Aorta (tissue), 5 donors: ENCODE measurements around the gene INF2. TPM values are rescaled to one million over a fixed set of nuclear protein-coding genes. Genes with fewer than 3 reads are reported as not detected.

Experiments
- ATAC-seq: fragments of 200-7000 bp; cut with Tn5 transposase; one replicate; pipeline ENCODE4 v1.9.1; 2022; ENCODE audit warnings: moderate library complexity; ENCODE audit not compliant: low FRiP score
- DNase-seq, 2 donors: peaks; one replicate each; pipeline ENCODE4 v3.0.0-alpha.2; 2020
- H3K27ac ChIP-seq, 2 donors: one replicate each; pipeline ENCODE4 v1.5.1; 2013; ENCODE audit warnings: low read length in 2 of 2, mild to moderate bottlenecking in 2 of 2, moderate library complexity in 2 of 2, control low read depth in 1 of 2, inconsistent platforms in 1 of 2, low read depth in 1 of 2
- H3K27me3 ChIP-seq, 2 donors: one replicate each; pipeline ENCODE4 v1.6.1; 2013; ENCODE audit warnings: control low read depth in 1 of 2, low read length in 1 of 2, mild to moderate bottlenecking in 1 of 2, moderate library complexity in 1 of 2; ENCODE audit not compliant: insufficient read depth in 2 of 2, control insufficient read depth in 1 of 2
- H3K36me3 ChIP-seq, 2 donors: one replicate each; pipeline ENCODE4 v1.6.1; 2013; ENCODE audit warnings: control low read depth in 1 of 2, low read length in 1 of 2, mild to moderate bottlenecking in 1 of 2; ENCODE audit not compliant: insufficient read depth in 2 of 2, control insufficient read depth in 1 of 2
- H3K4me1 ChIP-seq, 2 donors: one replicate each; pipeline ENCODE4 v1.6.1; 2013; ENCODE audit warnings: low read length in 2 of 2, control low read depth in 1 of 2, mild to moderate bottlenecking in 1 of 2, moderate library complexity in 1 of 2; ENCODE audit not compliant: insufficient read depth in 2 of 2, control insufficient read depth in 1 of 2
- H3K4me3 ChIP-seq, 2 donors: one replicate each; pipeline ENCODE4 v1.5.1; 2013; ENCODE audit warnings: low read length in 2 of 2, control low read depth in 1 of 2, mild to moderate bottlenecking in 1 of 2
- H3K9me3 ChIP-seq: one replicate; pipeline ENCODE4 v1.6.1; 2013; ENCODE audit warnings: mild to moderate bottlenecking, low read length; ENCODE audit not compliant: control insufficient read depth
- WGBS, 2 donors: extraction: QIAGEN DNeasy Blood & Tissue Kit; methylation state at CpG; one replicate each; pipeline ENCODE4 v1.1.7; 2013; 5-methylcytosine and 5-hydroxymethylcytosine counted together
- intact Hi-C, 2 donors: fragments of 100-400 bp; cut with DNase I; formaldehyde crosslinking; loops; one replicate each; pipeline versions ENCODE4 v1.14.2 to v1.15.0; 2022
- polyA plus RNA-seq, 2 donors: library from polyadenylated mRNA; stranded (reverse); fragments of 200-250 nt; gene quantifications; one replicate each; pipeline ENCODE4 v1.2.3, GENCODE V29; 2013
- total RNA-seq, 2 donors: library from RNA; stranded (reverse); fragmentation: NEBNext Ultra II Directional; extraction: Animal tissue kit (Norgen Biotek cat#: 25700); gene quantifications; one replicate each; pipeline ENCODE4 v1.2.1, GENCODE V29; 2021
- donor health status: healthy with polysubstance abuse.
- donor health status: Bipolar disorder and iron deficiency.
- donor health status: DM: no; HTN: no; CAD: no.
- donor health status: DM: no; HTN: no; CAD: no.
- donor health status: DM: yes; HTN: yes; CAD: no.

Gene INF2
- total and polyA plus RNA-seq, 4 donors = 31.9 to 185 (median 93.2) TPM

DNA sequence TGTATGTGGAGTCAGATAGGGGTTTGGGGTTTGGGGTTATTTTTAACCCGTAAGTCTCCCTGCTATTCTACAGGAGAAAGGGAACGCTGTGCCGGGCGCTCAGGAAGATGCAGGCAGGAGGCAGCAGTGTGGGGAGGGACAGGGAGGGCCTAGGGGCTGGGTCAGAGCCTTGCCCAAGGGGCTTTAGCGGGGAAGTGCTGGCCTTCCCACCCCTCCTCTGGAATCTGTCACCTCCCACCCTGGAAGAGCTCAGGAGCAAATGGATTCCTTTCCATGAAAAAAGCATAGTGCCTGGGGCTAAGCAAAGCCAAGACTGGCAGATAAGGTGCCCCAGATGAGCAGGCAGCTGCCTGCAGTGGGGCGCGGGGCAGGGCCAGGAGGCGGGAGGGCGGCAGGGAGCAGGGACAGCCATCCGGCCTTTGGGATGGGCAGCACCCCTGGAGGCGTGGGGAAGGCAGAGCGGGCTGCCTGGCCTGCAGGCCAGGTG lies 7.3 kb upstream of the INF2 start:
- Histone ChIP-seq H3K4me3 (no peak overlapping the region), H3K27ac (peak overlapping the region; percentile 23 to 73), H3K27me3 (no peaks in the 10 kb centered on the region), H3K4me1 (no peaks in the 10 kb centered on the region), H3K36me3 (no peaks in the 10 kb centered on the region), H3K9me3 (no peaks in the 10 kb centered on the region)
- intact Hi-C loops = no loop called here
- DNase-seq = no peak
- whole genome bisulfite sequencing, 2 donors = 37 to 40% methylated on average over 12 of the region's 12 CpGs
- ATAC-seq = no peak

GRCh38 chr14:104683653-104684448 lies 5.6 kb upstream of the INF2 start:
- H3K4me1 ChIP-seq = no peaks in the 10 kb centered on the region
- no peaks in the 10 kb centered on the region for H3K36me3 ChIP-seq
- H3K9me3 ChIP-seq = no peaks in the 10 kb centered on the region
- H3K27ac ChIP-seq = no peak overlapping the region
- WGBS, 2 donors = 87 to 93% methylated on average over 22 of the region's 22 CpGs
- H3K4me3 ChIP-seq = no peak overlapping the region
- DNase-seq (no peak), ATAC-seq (no peak)
- intact Hi-C loops = no loop called here
- H3K27me3 ChIP-seq = no peaks in the 10 kb centered on the region

GRCh38 chr14:104684449-104684821 lies 5.0 kb upstream of the INF2 start:
- WGBS, 2 donors = 93 to 95% methylated on average over 10 of the region's 10 CpGs

DNA sequence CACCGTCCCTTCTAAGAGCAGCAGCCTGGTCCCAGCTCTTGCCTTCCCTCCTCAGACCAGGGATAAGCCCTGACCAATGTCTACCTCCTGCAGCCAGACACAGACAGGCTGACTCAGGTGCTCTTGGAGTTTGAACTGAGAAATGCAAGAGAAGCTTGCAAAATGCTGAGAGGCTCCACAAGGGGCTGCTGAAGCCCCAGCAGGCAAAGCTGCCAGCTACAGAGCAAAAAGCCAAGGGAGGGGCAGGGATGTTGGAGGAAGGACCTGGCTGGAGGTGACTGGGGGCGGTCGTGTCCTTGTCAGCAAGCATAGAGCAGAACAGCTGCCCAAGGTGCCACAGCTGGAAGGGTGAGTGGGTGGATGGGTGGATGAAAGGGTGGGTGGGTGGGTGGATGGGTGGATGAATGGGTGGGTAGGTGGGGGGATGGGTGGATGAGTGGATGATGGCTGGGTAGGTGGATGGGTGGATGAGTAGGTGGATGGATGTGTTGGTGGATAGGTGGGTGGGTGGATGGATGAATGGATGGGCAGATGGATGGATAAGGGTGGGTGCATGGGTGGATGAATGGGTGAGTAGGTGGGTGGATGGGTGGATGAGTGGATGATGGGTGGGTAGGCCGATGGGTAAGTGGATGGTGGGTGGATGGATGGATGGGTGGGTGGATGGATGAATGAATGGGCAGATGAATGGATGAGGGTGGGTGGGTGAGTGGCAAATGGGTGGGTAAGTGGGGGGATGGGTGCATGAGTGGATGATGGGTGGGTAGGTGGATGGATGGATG lies 4.0 kb upstream of the INF2 start:
- Histone ChIP-seq H3K4me1 (no peaks in the 10 kb centered on the region), H3K27ac (no peak overlapping the region), H3K9me3 (no peaks in the 10 kb centered on the region), H3K27me3 (no peaks in the 10 kb centered on the region), H3K36me3 (no peaks in the 10 kb centered on the region), H3K4me3 (no peak overlapping the region)
- ATAC-seq (no peak), DNase-seq (no peak)
- WGBS, 2 donors = 91 to 93% methylated on average over 4 of the region's 4 CpGs
- intact Hi-C loops = loop anchor here in 1 of 2 donors (5.0 kb wide), 2 partner anchors 37 to 617 kb away; partner anchors contain the start of genes ADSS1 and BRF1

More at GRCh38 chr14:104684449-104684821, 5.0 kb upstream of the INF2 start:
- intact Hi-C loops = no loop called here
- Histone ChIP-seq H3K9me3 (no peaks in the 10 kb centered on the region), H3K4me3 (no peak overlapping the region), H3K27me3 (no peaks in the 10 kb centered on the region), H3K36me3 (no peaks in the 10 kb centered on the region), H3K4me1 (no peaks in the 10 kb centered on the region), H3K27ac (no peak overlapping the region)
- DNase-seq (no peak), ATAC-seq (no peak)

- H3K36me3 ChIP-seq = no peaks in the 10 kb centered on the region
- no peaks in the 10 kb centered on the region for H3K9me3 ChIP-seq
- ATAC-seq (no peak), DNase-seq (no peak)
- no peaks in the 10 kb centered on the region for H3K27me3 ChIP-seq
- no peaks in the 10 kb centered on the region for H3K4me1 ChIP-seq
- intact Hi-C loops = loop anchor here in 1 of 2 donors (5.0 kb wide), 2 partner anchors 36 to 616 kb away; partner anchors contain the start of genes ADSS1 and BRF1
- WGBS, 2 donors = 97 to 98% methylated on average over 2 of the region's 2 CpGs
- H3K4me3 ChIP-seq = no peak overlapping the region
- no peak overlapping the region for H3K27ac ChIP-seq
Observed at GRCh38 chr14:104685998-104686610, 3.3 kb upstream of the INF2 start.

DNA sequence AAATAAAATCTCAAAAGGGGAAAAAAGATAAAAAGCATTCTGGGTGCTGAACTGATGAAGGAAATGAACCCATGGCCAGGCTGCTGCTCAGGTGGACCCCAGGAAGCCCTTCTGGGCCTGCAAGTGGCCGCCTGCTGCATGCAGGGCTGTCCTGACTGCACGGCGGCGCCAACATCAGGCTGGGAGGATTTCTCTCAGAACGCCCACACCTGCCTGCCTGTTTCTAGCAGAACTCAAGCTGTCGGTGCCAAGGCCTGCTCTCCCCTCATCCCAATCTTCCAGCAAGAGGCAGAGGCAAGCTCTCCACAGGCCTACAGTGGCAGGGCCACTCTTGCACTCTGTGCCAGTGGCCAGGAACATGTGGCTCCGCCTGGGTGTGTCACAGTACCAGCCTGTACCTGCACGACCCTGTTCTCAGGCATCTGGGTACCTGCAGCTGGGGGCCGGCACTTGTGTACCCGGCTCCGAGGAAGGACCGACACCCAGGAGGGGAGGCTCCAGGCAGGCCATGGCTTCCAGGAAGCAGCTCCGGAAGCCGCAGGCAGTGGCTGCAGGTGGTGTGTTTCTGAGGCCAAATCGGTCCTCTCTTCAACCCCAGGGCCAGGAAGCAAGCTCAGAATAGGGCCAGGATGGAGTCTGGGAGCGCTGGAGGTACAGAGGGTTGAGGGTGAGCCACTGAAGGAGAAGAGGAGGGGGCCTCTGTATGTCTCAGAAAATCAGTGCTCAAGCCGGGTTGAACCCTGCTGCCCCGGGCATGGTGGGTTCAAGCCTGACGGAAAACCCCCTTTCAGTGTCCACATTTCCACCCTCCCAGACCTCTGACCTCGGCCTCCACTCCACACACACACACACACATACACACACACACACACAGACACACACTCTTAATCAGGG lies 2.5 kb upstream of the INF2 start:
- intact Hi-C loops = loop anchor here in 1 of 2 donors (5.0 kb wide), 2 partner anchors 35 to 615 kb away; partner anchors contain the start of genes ADSS1 and BRF1

DNA sequence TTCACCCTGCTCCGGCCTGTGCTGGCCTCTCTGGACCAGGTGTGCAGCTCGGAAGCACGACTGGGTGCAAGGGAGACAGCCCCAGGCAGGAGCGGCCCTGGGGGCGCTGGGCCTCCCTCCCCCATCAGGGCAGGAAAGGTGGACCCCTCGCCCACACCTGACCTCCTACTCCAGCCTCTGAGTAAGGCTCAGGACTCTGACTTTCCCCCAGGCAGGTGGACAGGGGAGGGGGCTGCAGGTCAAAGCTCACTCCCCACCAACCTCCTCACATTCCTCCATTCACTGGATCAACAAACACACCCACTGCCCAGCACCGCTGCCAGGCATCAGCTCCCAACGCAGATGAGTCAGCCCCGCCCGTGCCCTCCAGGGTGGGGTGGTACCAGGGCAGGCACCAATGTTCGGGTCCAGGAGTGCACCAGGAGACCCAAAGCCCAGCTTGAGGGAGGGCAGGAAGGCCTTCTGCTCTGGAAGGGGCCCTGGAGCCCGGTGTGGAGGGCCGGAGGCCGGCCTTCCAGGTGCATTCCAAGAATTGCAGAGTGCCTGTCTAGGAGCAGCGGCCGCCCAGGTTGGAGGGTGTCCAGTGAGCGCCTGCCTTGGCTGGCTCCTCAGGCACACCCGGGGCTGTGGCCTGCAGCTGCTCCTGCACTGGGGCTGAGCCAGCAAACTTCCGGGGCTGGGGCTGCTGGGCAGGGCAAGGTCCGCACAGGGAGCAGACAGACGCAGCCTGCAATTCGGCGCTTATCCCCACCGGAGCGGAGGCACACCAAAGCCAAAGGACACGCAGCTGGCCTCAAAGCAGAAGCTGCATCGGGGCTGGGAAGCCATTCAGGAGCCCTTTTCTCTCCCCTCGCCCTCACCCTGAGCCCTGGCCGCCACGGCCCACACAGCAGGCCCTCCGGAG lies 1.6 kb upstream of the INF2 start:
- peak overlapping the region in 1 of 2 donors; percentile 43 for H3K27ac ChIP-seq
- intact Hi-C loops = loop anchor here in 1 of 2 donors (5.0 kb wide), 2 partner anchors 34 to 614 kb away; partner anchors contain the start of genes ADSS1 and BRF1
- H3K4me3 ChIP-seq = no peak overlapping the region
- H3K9me3 ChIP-seq = no peaks in the 10 kb centered on the region
- H3K27me3 ChIP-seq = no peaks in the 10 kb centered on the region
- WGBS, 2 donors = 26% methylated on average over 30 to 31 of the region's 31 CpGs
- H3K4me1 ChIP-seq = no peaks in the 10 kb centered on the region
- peak; percentile 66 for ATAC-seq
- no peaks in the 10 kb centered on the region for H3K36me3 ChIP-seq
- peak; percentile 88 to 90 for DNase-seq

More for the DNA sequence above, 2.5 kb upstream of the INF2 start:
- H3K36me3 ChIP-seq = no peaks in the 10 kb centered on the region
- ATAC-seq (no peak), DNase-seq (peak in 1 of 2 donors; percentile 40)
- H3K4me3 ChIP-seq = no peak overlapping the region
- peak overlapping the region in 1 of 2 donors; percentile 43 for H3K27ac ChIP-seq
- no peaks in the 10 kb centered on the region for H3K9me3 ChIP-seq
- WGBS, 2 donors = 89 to 90% methylated on average over 19 to 20 of the region's 20 CpGs
- no peaks in the 10 kb centered on the region for H3K27me3 ChIP-seq
- H3K4me1 ChIP-seq = no peaks in the 10 kb centered on the region
